EL (cell line): ENCODE measurements around the gene SPEF2.
"Not testable (repeated sequence)": the region's sequence is repeated elsewhere in the genome, so short reads cannot be mapped to it uniquely, and the experiment has no call there.

Experiments used
- DNase-seq: peaks from one replicate; pipeline ENCODE4 v3.0.0-alpha.2; 2016

Gene SPEF2

DNA sequence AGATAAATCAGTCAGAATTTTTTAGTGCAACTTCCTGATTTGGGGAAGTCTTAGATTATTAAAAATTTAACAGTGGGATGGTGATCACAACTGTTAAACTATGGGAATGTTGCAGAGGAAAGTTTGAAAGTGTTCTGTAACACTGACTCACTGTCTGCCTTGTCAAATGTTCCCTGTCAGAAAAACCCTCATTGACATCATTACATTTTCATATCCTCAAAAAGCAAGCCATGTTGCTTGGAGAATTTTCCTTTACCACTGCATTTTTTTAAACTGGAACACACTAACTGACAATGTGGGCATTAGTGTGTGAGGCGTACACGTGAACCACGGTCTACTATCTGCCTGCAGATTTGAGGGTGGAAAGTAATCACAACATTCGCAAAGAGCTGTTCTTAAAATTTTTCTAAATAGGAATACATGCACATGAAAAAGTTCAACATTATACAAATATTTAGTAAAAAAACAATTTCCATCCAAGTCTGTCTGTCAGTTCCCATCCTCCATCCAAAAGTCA, 210.5 kb downstream of the SPEF2 start:
- DNase-seq: no peak

- DNase-seq: no peak
Observed at GRCh38 chr5:35830587-35830986, 212.9 kb downstream of the SPEF2 start.

DNA sequence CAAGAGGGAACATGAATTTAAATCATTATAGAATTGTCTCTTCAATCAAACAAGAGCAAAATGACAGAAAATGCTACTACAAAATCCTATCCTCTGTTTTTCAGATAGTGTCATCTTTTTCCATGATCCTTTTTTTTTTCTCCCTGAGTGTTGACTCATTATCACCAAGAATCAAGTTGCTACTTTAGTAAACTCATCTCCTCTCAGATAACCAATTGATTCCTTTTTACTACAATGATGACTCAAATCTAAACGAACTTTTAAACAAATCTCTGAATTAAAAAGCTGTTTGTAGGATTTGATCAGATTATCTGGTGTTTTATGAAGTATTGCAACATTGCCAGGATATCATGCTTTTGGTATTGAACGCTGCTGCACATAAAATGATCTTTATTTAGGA, 215.1 kb downstream of the SPEF2 start:
- no peak for DNase-seq

DNA sequence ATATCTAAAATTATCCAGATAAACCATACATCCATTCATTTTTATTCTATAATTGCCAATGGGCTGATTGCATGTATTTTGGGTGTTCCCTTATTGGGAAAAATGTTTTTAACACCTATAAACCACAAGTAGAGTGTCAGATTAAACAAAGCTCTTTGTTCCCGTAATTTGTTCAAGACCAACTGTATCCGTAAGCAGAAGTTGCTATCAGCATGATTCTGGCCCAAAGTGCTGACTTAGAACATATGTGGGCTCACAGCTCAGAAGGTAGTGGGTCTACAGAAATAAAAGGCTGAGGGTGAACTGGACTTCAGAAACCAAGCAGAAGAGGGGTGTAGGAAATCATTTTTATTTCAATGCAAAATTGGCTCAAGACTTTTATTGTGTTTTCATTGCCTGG, 215.6 kb downstream of the SPEF2 start:
- no peak for DNase-seq

DNA sequence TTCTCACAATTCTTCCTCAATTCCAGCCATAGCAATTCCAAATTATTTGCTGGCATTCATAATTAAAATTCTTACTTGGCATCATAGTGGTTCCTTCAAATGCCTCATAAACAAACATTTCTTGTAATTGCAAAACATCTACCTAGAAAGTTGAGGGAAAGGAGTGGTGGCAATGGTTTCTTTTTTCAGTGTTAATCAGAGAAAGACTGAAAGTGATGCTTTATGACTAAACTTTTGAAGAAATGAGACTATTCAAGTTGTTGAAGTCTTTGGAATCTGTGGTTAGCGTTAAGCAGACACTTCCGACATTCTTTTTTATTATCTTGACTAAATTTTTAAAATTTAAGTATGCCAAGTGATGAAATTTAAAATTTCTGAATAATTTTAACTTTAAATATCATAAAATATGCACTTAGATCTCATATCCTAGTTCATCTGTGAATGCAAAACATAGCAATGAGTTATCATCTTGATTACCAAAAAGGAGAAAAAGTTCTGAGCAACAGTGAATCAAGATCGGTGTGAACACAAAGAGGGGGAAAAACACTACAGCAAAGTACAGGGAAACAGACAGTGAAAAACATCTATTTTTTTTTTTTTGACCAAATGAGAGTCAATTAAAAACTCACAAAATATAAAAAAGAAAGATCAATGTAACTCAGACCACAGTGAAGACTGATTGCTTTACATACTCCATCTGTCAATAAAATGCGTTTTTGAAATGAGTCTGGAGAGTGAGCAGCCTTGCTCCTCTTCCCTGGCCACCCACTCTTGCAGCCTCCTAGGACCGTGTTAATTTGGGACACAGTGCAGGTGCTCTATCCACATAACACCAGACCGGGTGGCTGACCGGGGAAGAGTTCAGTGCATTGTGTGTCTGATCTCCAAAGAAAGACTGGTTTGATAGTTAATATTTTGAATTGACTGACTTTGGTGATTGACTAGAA, 218.4 kb downstream of the SPEF2 start:
- DNase-seq: no peak

DNA sequence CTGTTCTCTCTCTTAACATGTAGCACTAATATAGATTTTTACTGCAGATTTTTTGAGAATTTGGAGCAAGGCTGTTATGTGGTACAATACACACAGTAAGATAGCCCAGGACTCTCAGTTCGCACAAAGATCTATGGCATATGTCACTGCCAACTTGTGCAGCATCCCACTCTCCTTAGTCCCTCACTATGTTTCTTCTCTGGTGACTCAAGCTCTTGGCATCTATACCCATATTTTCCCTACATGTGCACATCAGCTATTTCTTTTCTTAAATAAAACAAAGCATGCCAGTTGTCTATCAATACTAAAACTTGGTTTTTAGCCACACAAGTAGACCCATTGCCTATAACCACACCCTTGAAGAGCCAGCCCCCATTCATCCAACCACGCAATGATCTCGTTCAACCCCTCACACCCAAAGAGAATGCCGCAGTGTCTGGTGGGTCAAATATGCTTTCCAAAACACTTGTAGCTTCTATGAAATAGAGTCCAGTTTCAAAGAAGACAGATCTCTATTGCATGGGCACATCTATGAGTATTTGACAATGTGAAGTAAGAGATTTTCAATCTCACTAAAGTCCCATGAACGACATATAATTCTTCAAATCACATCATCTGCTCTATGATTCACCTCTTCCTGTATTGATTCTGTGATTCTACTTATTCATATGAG, 220.8 kb downstream of the SPEF2 start:
- DNase-seq: peak; percentile 67

DNA sequence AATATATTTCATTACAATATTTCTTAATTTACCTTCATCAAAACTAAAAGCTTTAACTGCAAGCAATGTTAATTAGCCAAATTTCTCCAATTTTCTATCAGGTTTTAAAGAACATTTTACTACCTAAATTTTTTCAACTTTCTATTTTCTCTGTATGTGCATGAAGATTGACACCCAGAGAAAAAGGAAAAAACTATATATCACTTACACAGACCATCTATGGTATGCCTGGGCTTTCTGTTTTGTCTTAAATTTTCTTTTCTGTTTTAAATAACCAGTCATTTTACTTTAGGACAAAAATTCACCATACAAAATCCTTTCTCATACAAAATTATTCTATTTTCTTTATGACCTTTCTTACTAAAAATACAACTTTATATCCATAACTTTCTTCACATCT, 225.2 kb downstream of the SPEF2 start:
- no peak for DNase-seq

- DNase-seq: not testable (repeated sequence)
Observed at GRCh38 chr5:35845508-35845907, 227.8 kb downstream of the SPEF2 start.

DNA sequence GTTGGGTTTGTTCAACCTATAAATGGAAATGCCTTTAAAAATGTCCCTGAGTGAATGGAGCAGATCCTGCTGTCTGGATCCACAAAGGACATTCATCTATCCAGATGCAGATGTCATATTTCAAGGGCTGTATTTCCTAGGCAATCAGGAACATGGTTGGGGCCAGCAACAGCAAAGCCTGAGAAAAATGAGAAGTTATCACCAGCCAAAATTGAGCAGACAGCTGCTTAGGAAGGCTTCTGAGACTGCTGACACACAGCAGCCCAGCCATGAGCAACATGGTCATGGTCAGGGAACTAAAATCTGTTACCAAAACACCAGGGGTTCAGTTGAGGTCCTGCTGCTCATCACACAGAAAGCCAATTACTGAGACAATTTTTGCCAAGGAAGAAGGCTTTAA, 229.8 kb downstream of the SPEF2 start:
- no peak for DNase-seq

GRCh38 chr5:35847961-35848360, 230.3 kb downstream of the SPEF2 start:
- no peak for DNase-seq

- DNase-seq: no peak
Observed at GRCh38 chr5:35849860-35850259, 232.2 kb downstream of the SPEF2 start.

GRCh38 chr5:35850967-35851680, 233.5 kb downstream of the SPEF2 start:
- peak; percentile 48 for DNase-seq

DNA sequence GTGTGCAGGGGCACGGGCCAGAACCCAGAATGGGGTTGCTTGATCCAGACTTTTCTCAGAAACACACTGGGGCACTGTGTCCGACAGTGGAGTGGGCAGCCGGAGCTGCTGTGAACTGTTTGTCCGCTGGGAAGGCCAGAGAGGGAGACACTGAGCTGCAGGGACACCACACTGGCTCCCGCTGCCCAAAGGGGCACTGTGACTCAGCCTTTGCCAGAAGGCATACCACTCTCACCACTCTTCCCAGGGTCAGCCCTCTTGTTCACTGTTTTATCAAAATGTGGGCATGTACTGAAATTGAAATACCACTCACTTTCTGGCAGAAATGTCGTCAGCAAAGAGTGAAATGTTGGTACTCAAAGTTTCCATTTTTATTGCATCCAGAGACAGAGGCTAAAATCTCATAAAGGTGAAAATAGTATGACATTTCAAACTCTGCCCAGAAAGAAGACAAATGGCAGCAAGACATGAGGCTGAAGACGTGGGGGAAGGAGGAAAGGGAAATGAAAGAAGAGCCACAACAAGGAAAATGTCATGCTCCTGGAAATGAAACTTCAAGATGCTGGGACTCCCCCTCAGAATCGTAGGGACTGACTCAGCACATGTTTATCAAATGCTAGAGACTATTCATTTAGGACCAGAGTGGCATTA, 234.5 kb downstream of the SPEF2 start:
- peak; percentile 72 for DNase-seq

DNA sequence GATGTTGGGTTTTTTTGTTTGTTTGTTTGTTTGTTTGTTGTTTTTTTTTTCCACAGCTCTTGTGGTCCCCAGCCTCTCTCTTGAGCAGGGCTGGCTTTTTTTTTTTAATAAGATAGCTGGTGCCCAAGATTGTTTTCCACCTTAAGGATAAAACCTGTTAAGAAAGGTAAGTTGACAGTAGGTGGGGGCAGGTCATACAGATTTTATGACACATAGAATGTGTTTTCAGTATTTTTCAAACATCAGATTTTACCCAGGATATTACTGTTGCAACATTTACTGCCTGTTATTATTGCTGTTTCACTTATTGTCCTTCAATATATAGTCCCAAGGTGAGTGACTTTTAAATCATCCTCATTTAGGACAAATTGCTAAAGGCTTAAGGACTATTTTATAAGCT, 235.1 kb downstream of the SPEF2 start:
- no peak for DNase-seq

GRCh38 chr5:35853631-35854030, 236.0 kb downstream of the SPEF2 start:
- DNase-seq: no peak

GRCh38 chr5:35854248-35854647, 236.6 kb downstream of the SPEF2 start:
- DNase-seq: no peak

DNA sequence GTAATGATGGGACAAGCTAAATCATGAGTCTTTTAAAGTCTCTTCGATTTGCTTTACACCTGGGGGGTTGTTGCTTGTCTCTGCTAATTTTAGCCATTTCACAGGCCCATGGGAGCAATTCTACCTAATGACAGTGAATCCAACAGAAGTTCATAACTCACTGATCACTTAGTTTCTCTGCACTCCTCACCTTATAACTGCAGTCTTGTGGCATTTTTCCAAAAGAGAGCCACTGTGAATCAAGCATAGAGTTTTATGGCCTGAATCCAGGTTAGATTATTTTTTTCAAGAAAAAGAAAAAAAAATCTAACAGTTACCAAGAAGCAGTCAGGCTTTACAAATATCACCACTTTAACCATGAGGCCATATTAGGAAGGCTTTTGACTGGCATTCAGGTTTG, 237.5 kb downstream of the SPEF2 start:
- no peak for DNase-seq

- DNase-seq: not testable (repeated sequence)
Observed at GRCh38 chr5:35856186-35856764, 238.6 kb downstream of the SPEF2 start.

DNA sequence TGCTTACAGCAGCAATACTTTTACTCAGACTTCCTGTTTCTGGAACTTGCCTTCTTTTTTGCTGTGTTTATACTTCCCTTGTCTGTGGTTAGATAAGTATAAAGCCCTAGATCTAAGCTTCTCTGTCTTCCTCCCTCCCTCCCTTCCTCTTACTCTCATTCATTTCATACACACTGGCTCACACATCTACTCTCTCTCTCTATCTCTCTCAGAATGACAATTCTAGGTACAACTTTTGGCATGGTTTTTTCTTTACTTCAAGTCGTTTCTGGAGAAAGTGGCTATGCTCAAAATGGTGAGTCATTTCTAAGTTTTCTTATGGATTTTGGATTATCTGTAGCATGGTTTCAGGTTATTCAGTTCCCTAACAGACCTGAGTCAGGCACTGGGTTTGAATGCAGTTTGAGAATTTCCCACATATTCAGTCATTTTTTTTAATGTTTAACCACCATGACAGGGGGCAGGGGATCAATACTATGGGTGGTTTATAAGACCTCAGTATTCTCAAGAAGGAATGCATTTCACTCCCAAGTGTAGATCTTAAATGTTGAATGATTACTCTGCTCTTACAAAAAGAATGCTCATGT, 239.2 kb downstream of the SPEF2 start, which contains the start of gene IL7R:
TSS of gene IL7R (plus strand) at position 127 of the 587 bp plus-strand sequence. CDS start at position 214, 87 bp downstream.
- DNase-seq: peak; percentile 76

DNA sequence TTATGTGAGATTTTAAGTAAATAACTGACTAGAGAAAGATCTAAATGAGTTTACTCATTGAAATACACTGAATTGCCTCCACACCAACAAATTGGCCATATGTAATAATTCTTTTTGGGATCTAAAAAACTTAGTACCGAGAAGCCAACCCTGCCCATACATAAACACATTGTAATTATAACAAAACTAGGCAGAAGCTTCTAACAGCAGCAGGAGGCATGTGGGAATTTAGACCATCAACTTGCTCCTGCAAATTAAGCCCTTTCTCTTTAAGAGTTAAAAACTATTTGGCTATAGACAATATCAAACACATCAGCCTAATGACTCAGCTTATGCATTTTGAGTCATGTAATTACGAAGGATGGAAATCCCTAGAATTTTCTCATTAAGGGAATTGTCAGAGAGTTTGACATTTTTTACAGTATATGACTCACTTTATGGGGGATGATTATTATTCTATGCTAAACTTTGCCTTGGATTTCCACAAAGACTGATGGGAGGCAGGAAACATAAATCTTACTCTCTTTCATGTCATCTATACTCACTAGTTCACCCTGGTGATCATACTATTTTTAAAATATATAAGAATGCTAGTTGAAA, 240.0 kb downstream of the SPEF2 start:
- DNase-seq: peak; percentile 93

GRCh38 chr5:35859101-35859661, 241.5 kb downstream of the SPEF2 start:
- peak; percentile 84 for DNase-seq
